CD4-positive, alpha-beta T cell treated with Interleukin-10 for 1 hour (primary cell): Measurements from ENCODE around the gene CACNA1D.

Source experiments
- DNase-seq: peaks from one replicate; pipeline ENCODE4 v3.0.0-alpha.2; 2020

The CACNA1D gene

GRCh38 chr3:53583161-53583690, 88.8 kb downstream of the CACNA1D start:
- DNase-seq: no peak

GRCh38 chr3:53585049-53585448, 90.6 kb downstream of the CACNA1D start:
- DNase-seq: no peak

GRCh38 chr3:53585627-53586026, 91.2 kb downstream of the CACNA1D start:
- no peak for DNase-seq

- DNase-seq: no peak
These were observed 93.7 kb downstream of the CACNA1D start for GRCh38 chr3:53588122-53588521.

- DNase-seq: no peak
These were observed 94.8 kb downstream of the CACNA1D start for GRCh38 chr3:53589201-53589600.

GRCh38 chr3:53589806-53590205, 95.4 kb downstream of the CACNA1D start:
- DNase-seq: no peak

- no peak for DNase-seq
These were observed 96.2 kb downstream of the CACNA1D start for GRCh38 chr3:53590606-53591005.

GRCh38 chr3:53591646-53592045, 97.2 kb downstream of the CACNA1D start:
- DNase-seq: no peak

- no peak for DNase-seq
These were observed 98.5 kb downstream of the CACNA1D start for GRCh38 chr3:53592862-53593261.

GRCh38 chr3:53593611-53594010, 99.2 kb downstream of the CACNA1D start:
- no peak for DNase-seq

- no peak for DNase-seq
These were observed 99.9 kb downstream of the CACNA1D start for GRCh38 chr3:53594276-53594675.

- no peak for DNase-seq
These were observed 101.2 kb downstream of the CACNA1D start for GRCh38 chr3:53595660-53596059.

GRCh38 chr3:53597136-53597915, 102.9 kb downstream of the CACNA1D start:
- DNase-seq: no peak

GRCh38 chr3:53599771-53600170, 105.4 kb downstream of the CACNA1D start:
- no peak for DNase-seq

GRCh38 chr3:53602866-53603265, 108.5 kb downstream of the CACNA1D start:
- no peak for DNase-seq

GRCh38 chr3:53604232-53604631, 109.8 kb downstream of the CACNA1D start:
- no peak for DNase-seq

GRCh38 chr3:53606793-53607192, 112.4 kb downstream of the CACNA1D start:
- DNase-seq: no peak

GRCh38 chr3:53612508-53612907, 118.1 kb downstream of the CACNA1D start:
- no peak for DNase-seq

GRCh38 chr3:53613125-53613524, 118.7 kb downstream of the CACNA1D start:
- DNase-seq: no peak

- no peak for DNase-seq
These were observed 119.9 kb downstream of the CACNA1D start for GRCh38 chr3:53614307-53614706.

- no peak for DNase-seq
These were observed 121.9 kb downstream of the CACNA1D start for GRCh38 chr3:53616321-53616720.

GRCh38 chr3:53616971-53617892, 122.8 kb downstream of the CACNA1D start:
- no peak for DNase-seq

GRCh38 chr3:53617893-53618523, 123.6 kb downstream of the CACNA1D start:
- DNase-seq: no peak
